WTC11 (cell line): Measurements from ENCODE around the gene TP53I3. TPM values are rescaled to one million over a fixed set of nuclear protein-coding genes. Genes with fewer than 3 reads are reported as not detected.

Source experiments
- ATAC-seq: fragments of 200-7000 bp; cut with Tn5 transposase; 2 replicates; pipeline ENCODE4 v1.10.0; 2021; ENCODE audit warnings: mild to moderate bottlenecking, moderate library complexity
- CTCF ChIA-PET: fragments of 300-600 bp; sonication (Branson Sonifier 250); formaldehyde crosslinking; loops from one replicate; lab custom pipeline; 2021; ENCODE audit warnings: antibody characterized with exemption; lab: Charles Lee
- POLR2A ChIA-PET: fragments of 350-600 bp; sonication (Branson Sonifier 250); formaldehyde crosslinking; loops from one replicate; lab custom pipeline; 2021; ENCODE audit warnings: antibody characterized with exemption; lab: Charles Lee
- DNase-seq: peaks from one replicate; pipeline ENCODE4 v3.0.0; 2021; ENCODE audit warnings: low spot score
- H3K27ac Mint-ChIP-seq: 2 replicates; pipeline ENCODE4 v1.8.0; 2021; ENCODE audit warnings: mixed read lengths
- H3K27me3 Mint-ChIP-seq: 2 replicates; pipeline ENCODE4 v1.8.0; 2021; ENCODE audit warnings: low read depth, mild to moderate bottlenecking, moderate library complexity, mixed read lengths
- H3K36me3 Mint-ChIP-seq: 2 replicates; pipeline ENCODE4 v1.8.0; 2021; ENCODE audit warnings: mixed read lengths
- H3K4me1 Mint-ChIP-seq: 2 replicates; pipeline ENCODE4 v1.8.0; 2022; ENCODE audit warnings: mixed read lengths
- H3K4me3 Mint-ChIP-seq: 2 replicates; pipeline ENCODE4 v1.8.0; 2021; ENCODE audit warnings: mild to moderate bottlenecking, moderate library complexity, mixed read lengths
- H3K9me3 Mint-ChIP-seq: 2 replicates; pipeline ENCODE4 v1.8.0; 2021; ENCODE audit warnings: mixed read lengths
- ATF1 ChIP-seq: sonication (generic); formaldehyde crosslinking; IDR thresholded peaks from 2 replicates; pipeline ENCODE4 v1.8.1; 2023; ENCODE audit warnings: mild to moderate bottlenecking, moderate library complexity, missing genetic modification reagents
- ATF6 ChIP-seq: sonication (generic); formaldehyde crosslinking; IDR thresholded peaks from 2 replicates; pipeline ENCODE4 v1.8.1; 2023; ENCODE audit warnings: mild to moderate bottlenecking, missing genetic modification reagents
- CBFB ChIP-seq: sonication (generic); formaldehyde crosslinking; IDR thresholded peaks from 2 replicates; pipeline ENCODE4 v1.8.1; 2022; ENCODE audit warnings: mild to moderate bottlenecking, low read depth, missing genetic modification reagents
- E2F1 ChIP-seq: sonication (generic); formaldehyde crosslinking; IDR thresholded peaks from 2 replicates; pipeline ENCODE4 v1.8.0; 2022; ENCODE audit warnings: mild to moderate bottlenecking, missing genetic modification reagents
- FOXP1 ChIP-seq: sonication (generic); formaldehyde crosslinking; IDR thresholded peaks from 2 replicates; pipeline ENCODE4 v1.8.0; 2022; ENCODE audit warnings: missing genetic modification reagents, mild to moderate bottlenecking, moderate library complexity, borderline replicate concordance
- GRHL2 ChIP-seq: fragments of 250-450 bp; sonication (Bioruptor Pico); IDR thresholded peaks from 2 replicates; pipeline ENCODE4 v1.8.0; 2022; ENCODE audit warnings: mild to moderate bottlenecking, moderate library complexity; ENCODE audit not compliant: insufficient replicate concordance, severe bottlenecking
- IRF2 ChIP-seq: sonication (generic); formaldehyde crosslinking; IDR thresholded peaks from 2 replicates; pipeline ENCODE4 v1.8.0; 2022; ENCODE audit warnings: low read depth, missing genetic modification reagents, borderline replicate concordance
- MXD4 ChIP-seq: fragments of 250-450 bp; sonication (Bioruptor Pico); IDR thresholded peaks from 2 replicates; pipeline ENCODE4 v1.8.0; 2021; ENCODE audit warnings: mild to moderate bottlenecking, moderate library complexity, borderline replicate concordance
- NFATC4 ChIP-seq: fragments of 250-450 bp; sonication (Bioruptor Pico); IDR thresholded peaks from 2 replicates; pipeline ENCODE4 v1.9.0; 2021; ENCODE audit warnings: mild to moderate bottlenecking
- NFE2L1 ChIP-seq: sonication (generic); formaldehyde crosslinking; IDR thresholded peaks from 2 replicates; pipeline ENCODE4 v1.8.1; 2023; ENCODE audit warnings: missing genetic modification reagents
- NFYB ChIP-seq: sonication (generic); formaldehyde crosslinking; conservative IDR thresholded peaks from 2 replicates; pipeline ENCODE4 v1.8.0; 2022; ENCODE audit warnings: low read depth, missing genetic modification reagents
- OVOL2 ChIP-seq: fragments of 250-450 bp; sonication (Bioruptor Pico); IDR thresholded peaks from 2 replicates; pipeline ENCODE4 v1.9.0; 2021; ENCODE audit warnings: mild to moderate bottlenecking, borderline replicate concordance
- SP1 ChIP-seq: sonication (generic); formaldehyde crosslinking; conservative IDR thresholded peaks from 2 replicates; pipeline ENCODE4 v1.8.1; 2022; ENCODE audit warnings: missing genetic modification reagents
- TCF7 ChIP-seq: sonication (generic); formaldehyde crosslinking; IDR thresholded peaks from 2 replicates; pipeline ENCODE4 v1.8.0; 2022; ENCODE audit warnings: mild to moderate bottlenecking, low read depth, missing genetic modification reagents, moderate library complexity
- TEAD4 ChIP-seq: sonication (generic); formaldehyde crosslinking; IDR thresholded peaks from 2 replicates; pipeline ENCODE4 v1.8.0; 2022; ENCODE audit warnings: mild to moderate bottlenecking, missing genetic modification reagents
- TP53 ChIP-seq: sonication (generic); formaldehyde crosslinking; IDR thresholded peaks from 2 replicates; pipeline ENCODE4 v1.8.1; 2023; ENCODE audit warnings: mild to moderate bottlenecking, missing genetic modification reagents
- USF2 ChIP-seq: sonication (generic); formaldehyde crosslinking; IDR thresholded peaks from 2 replicates; pipeline ENCODE4 v1.8.1; 2023; ENCODE audit warnings: mild to moderate bottlenecking, missing genetic modification reagents, moderate library complexity
- ZNF121 ChIP-seq: sonication (generic); formaldehyde crosslinking; IDR thresholded peaks from 2 replicates; pipeline ENCODE4 v1.8.0; 2023; ENCODE audit warnings: missing genetic modification reagents
- ZNF281 ChIP-seq: sonication (generic); formaldehyde crosslinking; IDR thresholded peaks from 2 replicates; pipeline ENCODE4 v1.8.0; 2023; ENCODE audit warnings: mild to moderate bottlenecking, missing genetic modification reagents
- ZNF317 ChIP-seq: sonication (generic); formaldehyde crosslinking; IDR thresholded peaks from 2 replicates; pipeline ENCODE4 v1.8.1; 2023; ENCODE audit warnings: low read depth, mild to moderate bottlenecking, moderate library complexity, missing genetic modification reagents, borderline replicate concordance
- ZNF396 ChIP-seq: fragments of 250-450 bp; sonication (Bioruptor Pico); IDR thresholded peaks from 2 replicates; pipeline ENCODE4 v1.8.0; 2021; ENCODE audit warnings: mild to moderate bottlenecking, moderate library complexity, borderline replicate concordance
- ZNF416 ChIP-seq: fragments of 250-450 bp; sonication (Bioruptor Pico); IDR thresholded peaks from 2 replicates; pipeline ENCODE4 v1.9.0; 2021; ENCODE audit warnings: mild to moderate bottlenecking, inconsistent platforms
- ZNF532 ChIP-seq: fragments of 250-450 bp; sonication (Bioruptor Pico); IDR thresholded peaks from 2 replicates; pipeline ENCODE4 v1.9.0; 2021; ENCODE audit warnings: mild to moderate bottlenecking, borderline replicate concordance
- total RNA-seq: library from RNA; stranded (reverse); gene quantifications from 3 replicates; pipeline ENCODE4 v1.2.3, GENCODE V29; 2021

Gene TP53I3
- total RNA-seq, 1 experiment from 2014 or later, result 32.9 TPM

GRCh38 chr2:24072259-24072658, 12.4 kb downstream of the TP53I3 start (continued):
- no peak for TF ChIP-seq USF2
- TF ChIP-seq TP53 (CRISPR knock-in tag), result no peak
- TF ChIP-seq ATF6 (CRISPR knock-in tag), result no peak
- no peak for TF ChIP-seq CBFB (CRISPR knock-in tag)
- no peak for TF ChIP-seq FOXP1 (CRISPR knock-in tag)
- no peak for TF ChIP-seq E2F1 (CRISPR knock-in tag)

- H3K27me3 Mint-ChIP-seq, result no peaks in the 10 kb centered on the region
- ATAC-seq, result no peak
- ChIA-PET POLR2A (no interaction called here), CTCF (interaction anchor here (0.6 kb wide), 1 partner anchor 23 kb away, joined by 4 read pairs; no protein-coding TSS in a partner anchor)
- no peaks in the 10 kb centered on the region for H3K9me3 Mint-ChIP-seq
- no peaks in the 10 kb centered on the region; the same call in 1 of the 2 replicates for H3K4me1 Mint-ChIP-seq
- TF ChIP-seq ZNF532 (CRISPR knock-in tag) (no peak), IRF2 (CRISPR knock-in tag) (no peak)
- no peak overlapping the region for H3K27ac Mint-ChIP-seq
- peaks cover 62% of the 10 kb centered on the region for H3K36me3 Mint-ChIP-seq
- H3K4me3 Mint-ChIP-seq, result no peak overlapping the region
- no peak for DNase-seq
Observed at GRCh38 chr2:24065341-24065740, 19.3 kb downstream of the TP53I3 start.

- Mint-ChIP-seq H3K4me1 (no peaks in the 10 kb centered on the region; the same call in 1 of the 2 replicates), H3K9me3 (no peaks in the 10 kb centered on the region), H3K36me3 (peaks cover 41% of the 10 kb centered on the region), H3K27me3 (no peaks in the 10 kb centered on the region), H3K27ac (no peak overlapping the region; the same call in 1 of the 2 replicates), H3K4me3 (no peak overlapping the region)
- POLR2A ChIA-PET, result no interaction called here
- no peak for ATAC-seq
- CTCF ChIA-PET, result interaction anchor here (3.1 kb wide), 1 partner anchor 131 kb away, joined by 38 read pairs; the partner anchor contains the start of gene ATAD2B
- no peak for DNase-seq
- TF ChIP-seq ZNF121 (CRISPR knock-in tag), result no peak
- TF ChIP-seq ZNF317 (CRISPR knock-in tag), result no peak
- TF ChIP-seq TCF7 (CRISPR knock-in tag), result no peak
- TF ChIP-seq ATF1 (CRISPR knock-in tag), result no peak
- no peak for TF ChIP-seq TEAD4 (CRISPR knock-in tag)
- no peak for TF ChIP-seq GRHL2 (CRISPR knock-in tag)
- TF ChIP-seq OVOL2 (CRISPR knock-in tag), result no peak
- TF ChIP-seq ZNF281, result no peak
- TF ChIP-seq SP1, result no peak
- no peak for TF ChIP-seq ZNF396 (CRISPR knock-in tag)
- TF ChIP-seq MXD4, result no peak
- no peak for TF ChIP-seq NFATC4
- TF ChIP-seq CBFB (CRISPR knock-in tag), result no peak
- no peak for TF ChIP-seq NFE2L1 (CRISPR knock-in tag)
- no peak for TF ChIP-seq NFYB (CRISPR knock-in tag)
- TF ChIP-seq ZNF416, result no peak
Observed at GRCh38 chr2:24058564-24059271, 25.9 kb downstream of the TP53I3 start.
